ENCODE measurements around the gene MAST4. TPM values are rescaled to one million over a fixed set of nuclear protein-coding genes. Genes with fewer than 3 reads are reported as not detected.

Gene MAST4
- total and polyA plus RNA-seq, 2 of the 8 experiments (the other 6 are each of a cell fraction or from before 2014, with no cell fraction given) = 1.5 to 2.6 TPM

DNA sequence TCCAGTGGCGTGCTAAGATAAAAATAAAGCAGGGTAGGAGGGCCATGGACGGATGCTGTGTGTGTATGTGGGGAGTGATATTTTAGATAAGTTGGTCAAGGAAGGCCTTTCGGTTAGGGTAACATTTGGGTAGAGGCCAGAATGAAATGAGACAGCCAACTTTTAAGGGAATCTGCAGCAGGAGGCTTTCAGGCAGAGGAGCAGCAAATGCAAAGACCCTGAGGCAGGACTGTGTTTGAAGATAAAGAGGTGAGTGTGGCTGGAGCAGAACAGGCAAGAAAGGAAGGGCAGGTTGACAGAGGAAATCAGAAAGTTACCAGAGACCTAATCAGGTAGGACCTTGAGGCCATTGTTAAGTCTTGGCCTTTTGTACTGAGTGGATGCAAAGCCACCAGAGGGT, 106.2 kb downstream of the MAST4 start (continued):
- TF ChIP-seq, protein P1, sequence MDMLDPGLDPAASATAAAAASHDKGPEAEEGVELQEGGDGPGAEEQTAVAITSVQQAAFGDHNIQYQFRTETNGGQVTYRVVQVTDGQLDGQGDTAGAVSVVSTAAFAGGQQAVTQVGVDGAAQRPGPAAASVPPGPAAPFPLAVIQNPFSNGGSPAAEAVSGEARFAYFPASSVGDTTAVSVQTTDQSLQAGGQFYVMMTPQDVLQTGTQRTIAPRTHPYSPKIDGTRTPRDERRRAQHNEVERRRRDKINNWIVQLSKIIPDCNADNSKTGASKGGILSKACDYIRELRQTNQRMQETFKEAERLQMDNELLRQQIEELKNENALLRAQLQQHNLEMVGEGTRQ (IDR thresholded peaks at IDR 0.05; ENCODE audit: low read length) = no peak
- TF ChIP-seq JUND (IDR thresholded peaks at IDR 0.05; ENCODE audit: low read length) = no peak
- TF ChIP-seq, protein P2, sequence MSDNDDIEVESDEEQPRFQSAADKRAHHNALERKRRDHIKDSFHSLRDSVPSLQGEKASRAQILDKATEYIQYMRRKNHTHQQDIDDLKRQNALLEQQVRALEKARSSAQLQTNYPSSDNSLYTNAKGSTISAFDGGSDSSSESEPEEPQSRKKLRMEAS (IDR thresholded peaks at IDR 0.05) = no peak
- TF ChIP-seq, protein P3, sequence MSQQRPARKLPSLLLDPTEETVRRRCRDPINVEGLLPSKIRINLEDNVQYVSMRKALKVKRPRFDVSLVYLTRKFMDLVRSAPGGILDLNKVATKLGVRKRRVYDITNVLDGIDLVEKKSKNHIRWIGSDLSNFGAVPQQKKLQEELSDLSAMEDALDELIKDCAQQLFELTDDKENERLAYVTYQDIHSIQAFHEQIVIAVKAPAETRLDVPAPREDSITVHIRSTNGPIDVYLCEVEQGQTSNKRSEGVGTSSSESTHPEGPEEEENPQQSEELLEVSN (IDR thresholded peaks at IDR 0.05) = no peak

All from H1 (cell line).